Activated CD8-positive, alpha-beta T cell treated with anti-CD3 and anti-CD28 coated beads, Interleukin-2, amount 10 ng/mL, durations not matched to agents 7 days and 5 days (primary cell): Measurements from ENCODE around the gene ALX4. TPM values are rescaled to one million over a fixed set of nuclear protein-coding genes. Genes with fewer than 3 reads are reported as not detected.

Experiments used
- ATAC-seq: fragments of 150-1000 bp; cut with Tn5 transposase; one replicate; pipeline ENCODE4 v1.10.0; 2021; ENCODE audit warnings: moderate library complexity
- CTCF ChIA-PET: fragments of 350-600 bp; sonication (Branson Sonifier 250); formaldehyde crosslinking; loops from one replicate; lab custom pipeline; 2021; ENCODE audit warnings: antibody characterized with exemption; lab: Charles Lee
- POLR2A ChIA-PET: fragments of 350-600 bp; sonication (Branson Sonifier 250); formaldehyde crosslinking; loops from one replicate; lab custom pipeline; 2021; ENCODE audit warnings: antibody characterized with exemption; lab: Charles Lee
- DNase-seq: peaks from one replicate; pipeline ENCODE4 v3.0.0-alpha.2; 2020
- H3K27ac Mint-ChIP-seq: one replicate; pipeline ENCODE4 v1.8.0; 2021; ENCODE audit warnings: mild to moderate bottlenecking, mixed read lengths
- H3K27me3 Mint-ChIP-seq: one replicate; pipeline ENCODE4 v1.8.0; 2021; ENCODE audit warnings: low read depth, mixed read lengths
- H3K36me3 Mint-ChIP-seq: one replicate; pipeline ENCODE4 v1.8.0; 2021; ENCODE audit warnings: low read depth, mixed read lengths
- H3K4me1 Mint-ChIP-seq: one replicate; pipeline ENCODE4 v1.8.0; 2021; ENCODE audit warnings: low read depth, mixed read lengths
- H3K4me3 Mint-ChIP-seq: one replicate; pipeline ENCODE4 v1.8.0; 2021; ENCODE audit warnings: mild to moderate bottlenecking, mixed read lengths
- H3K9me3 Mint-ChIP-seq: one replicate; pipeline ENCODE4 v1.8.0; 2022; ENCODE audit warnings: mixed read lengths; ENCODE audit not compliant: insufficient read depth
- total RNA-seq, 2 experiments: library from RNA; stranded (reverse); gene quantifications; one replicate each; pipeline ENCODE4 v1.2.3, GENCODE V29; 2021

Gene ALX4
- total RNA-seq, 2 experiments from 2014 or later = not detected

DNA sequence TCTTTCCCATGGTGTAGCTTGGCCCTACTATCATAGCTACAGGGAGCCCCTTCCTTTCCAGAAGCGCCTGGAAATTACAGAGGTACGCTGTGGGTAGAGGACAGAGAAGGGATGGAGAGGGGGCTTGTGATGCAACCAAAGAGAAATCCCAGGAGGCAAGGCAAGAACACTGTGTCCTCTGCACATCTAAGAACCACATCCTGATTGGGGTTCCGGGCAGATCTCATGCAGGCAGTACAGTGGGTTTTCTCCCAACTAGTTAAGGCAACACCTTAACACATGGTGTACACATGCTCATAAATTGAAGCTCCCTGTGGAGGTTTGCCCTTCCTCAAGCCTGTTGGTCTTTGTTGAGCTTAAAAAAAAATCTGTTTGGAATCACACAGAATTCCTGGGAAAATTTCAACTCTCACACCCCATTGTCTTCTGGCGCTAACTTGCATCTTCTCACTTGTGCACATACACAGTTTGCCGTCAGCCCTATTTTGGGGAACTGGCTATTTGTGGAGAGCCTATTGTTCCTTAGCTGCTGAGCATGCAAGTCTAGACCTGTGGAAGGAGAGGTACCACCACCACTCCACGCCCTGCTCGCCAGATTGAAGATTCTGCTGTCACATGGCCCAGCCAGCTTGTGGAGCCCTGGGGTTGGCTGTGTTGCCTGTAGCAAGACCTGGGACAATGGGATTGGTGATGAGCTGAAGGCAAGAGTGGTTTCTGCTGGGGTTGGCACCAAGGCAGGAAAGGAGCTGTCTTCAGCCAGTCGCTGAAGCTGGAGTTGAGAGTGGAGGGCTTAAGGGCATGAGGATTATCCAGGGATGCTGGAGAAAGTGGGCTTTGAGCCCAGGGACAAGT is 52.4 kb downstream of the ALX4 start:
- H3K4me1 Mint-ChIP-seq = peaks cover 31% of the 10 kb centered on the region
- H3K27ac Mint-ChIP-seq = peak overlapping the region; percentile 67
- peaks cover 8% of the 10 kb centered on the region for H3K9me3 Mint-ChIP-seq
- ChIA-PET CTCF (interaction anchor here (0.8 to 1.2 kb wide), 3 partner anchors 28 to 163 kb away, joined by 3 to 4 read pairs (median 3); no protein-coding TSS in a partner anchor), POLR2A (interaction anchor here (1.0 kb wide), 1 partner anchor 9 kb away, joined by 3 read pairs; no protein-coding TSS in a partner anchor)
- ATAC-seq (no peak), DNase-seq (no peak)
- H3K36me3 Mint-ChIP-seq = peaks cover 4% of the 10 kb centered on the region
- H3K27me3 Mint-ChIP-seq = no peaks in the 10 kb centered on the region
- no peak overlapping the region for H3K4me3 Mint-ChIP-seq

DNA sequence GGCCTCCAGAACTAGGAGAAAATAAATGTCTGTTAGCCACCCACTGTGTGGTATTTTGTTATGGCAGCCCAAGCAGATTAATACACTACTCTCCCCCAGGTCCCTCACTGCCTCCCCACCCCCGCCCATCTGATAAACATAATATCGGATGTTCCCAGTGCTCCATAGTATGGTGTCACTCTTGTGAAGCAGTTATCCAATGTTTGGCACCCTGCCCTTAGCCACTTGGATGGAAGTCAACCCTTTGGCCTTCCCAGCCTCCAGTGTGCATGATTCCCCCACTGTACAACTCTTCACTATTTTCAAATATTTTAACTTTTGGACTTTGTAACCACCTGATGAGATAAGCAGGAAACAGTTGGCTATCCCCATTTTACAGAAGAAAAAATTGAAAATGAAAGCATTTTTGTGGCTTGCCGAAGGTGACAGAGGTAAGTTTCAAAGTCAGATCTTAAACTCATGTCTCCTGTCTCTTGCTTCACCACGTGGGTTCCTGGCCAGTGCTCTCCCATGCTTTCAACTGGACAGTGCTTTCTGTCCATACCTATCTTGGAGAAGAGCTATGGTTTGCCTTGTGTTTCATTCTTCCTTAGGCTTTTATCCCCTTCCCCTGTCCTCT is 53.2 kb downstream of the ALX4 start:
- H3K27ac Mint-ChIP-seq = peak overlapping the region; percentile 67
- peaks cover 9% of the 10 kb centered on the region for H3K36me3 Mint-ChIP-seq
- peaks cover 14% of the 10 kb centered on the region for H3K9me3 Mint-ChIP-seq
- no peak overlapping the region for H3K4me3 Mint-ChIP-seq
- H3K4me1 Mint-ChIP-seq = peaks cover 31% of the 10 kb centered on the region
- ATAC-seq = no peak
- ChIA-PET CTCF (interaction anchor here (0.8 kb wide), 1 partner anchor 163 kb away, joined by 3 read pairs; no protein-coding TSS in a partner anchor), POLR2A (no interaction called here)
- H3K27me3 Mint-ChIP-seq = no peaks in the 10 kb centered on the region
- DNase-seq = no peak

DNA sequence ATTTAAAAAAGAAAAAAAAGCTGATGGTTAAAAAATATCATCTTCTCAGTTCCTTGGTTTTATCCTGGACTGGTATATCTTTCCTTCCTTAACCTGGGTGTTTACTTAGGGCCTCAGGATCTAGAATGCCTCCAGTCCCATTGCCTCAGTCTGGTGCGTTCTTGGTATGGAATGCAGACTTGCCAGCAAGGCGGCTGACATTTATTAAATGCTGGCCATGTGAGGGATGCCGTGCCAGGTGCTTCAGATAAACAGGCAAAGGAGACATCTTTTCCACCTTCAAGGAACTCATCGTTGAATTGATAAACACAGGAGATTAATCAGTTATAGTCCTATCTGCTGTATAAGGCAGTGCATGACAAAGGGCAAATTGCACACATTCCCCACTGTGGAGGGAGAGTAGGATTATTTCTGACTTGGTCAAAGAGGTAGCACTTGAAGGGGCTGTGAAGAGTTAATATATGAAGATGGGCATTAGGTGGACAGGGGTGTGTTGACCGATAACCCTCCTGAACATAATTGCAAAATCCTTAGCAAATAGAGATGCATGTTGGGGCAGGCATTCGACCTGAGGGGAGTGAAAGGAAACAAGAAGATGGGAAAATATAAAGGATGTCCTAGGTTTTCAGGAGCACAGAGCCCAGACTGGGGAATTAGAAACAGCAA is 54.4 kb downstream of the ALX4 start:
- CTCF ChIA-PET = no interaction called here
- ATAC-seq = no peak
- Mint-ChIP-seq H3K36me3 (peaks cover 9% of the 10 kb centered on the region), H3K9me3 (peaks cover 14% of the 10 kb centered on the region), H3K4me3 (no peak overlapping the region), H3K27me3 (no peaks in the 10 kb centered on the region), H3K4me1 (peaks cover 31% of the 10 kb centered on the region), H3K27ac (no peak overlapping the region)
- POLR2A ChIA-PET = no interaction called here
- DNase-seq = no peak

DNA sequence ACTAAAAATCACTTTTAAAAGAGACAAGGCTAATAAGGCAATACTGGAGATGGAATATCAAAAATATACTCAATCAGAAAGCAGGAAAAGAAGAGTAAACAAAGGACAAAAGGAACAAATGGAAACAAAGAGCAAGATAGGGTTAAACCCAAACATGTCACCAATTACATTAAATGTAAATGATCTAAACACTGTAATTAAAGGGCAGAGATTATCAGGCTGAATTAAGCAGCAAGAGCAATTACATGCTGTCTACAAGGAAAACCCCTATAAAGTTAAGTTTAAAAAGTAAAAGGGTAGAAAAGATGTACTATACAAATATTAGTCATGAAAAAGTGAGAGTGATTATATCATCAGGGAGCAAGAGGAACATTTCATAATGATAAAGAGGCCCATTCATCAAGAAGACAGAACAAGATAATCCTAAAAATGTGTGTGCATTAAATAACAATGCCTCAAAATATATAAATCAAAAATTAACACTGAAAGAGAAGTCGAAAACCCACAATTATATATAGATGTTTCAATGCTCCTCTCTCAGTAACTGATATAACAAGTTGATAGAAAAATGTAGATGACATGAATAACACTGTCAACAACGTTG is 56.8 kb downstream of the ALX4 start:
- Mint-ChIP-seq H3K4me3 (no peak overlapping the region), H3K36me3 (peaks cover 9% of the 10 kb centered on the region), H3K4me1 (peaks cover 19% of the 10 kb centered on the region), H3K9me3 (peaks cover 14% of the 10 kb centered on the region), H3K27ac (no peak overlapping the region), H3K27me3 (no peaks in the 10 kb centered on the region)
- ATAC-seq = no peak
- POLR2A ChIA-PET = no interaction called here
- DNase-seq = no peak
- CTCF ChIA-PET = no interaction called here

DNA sequence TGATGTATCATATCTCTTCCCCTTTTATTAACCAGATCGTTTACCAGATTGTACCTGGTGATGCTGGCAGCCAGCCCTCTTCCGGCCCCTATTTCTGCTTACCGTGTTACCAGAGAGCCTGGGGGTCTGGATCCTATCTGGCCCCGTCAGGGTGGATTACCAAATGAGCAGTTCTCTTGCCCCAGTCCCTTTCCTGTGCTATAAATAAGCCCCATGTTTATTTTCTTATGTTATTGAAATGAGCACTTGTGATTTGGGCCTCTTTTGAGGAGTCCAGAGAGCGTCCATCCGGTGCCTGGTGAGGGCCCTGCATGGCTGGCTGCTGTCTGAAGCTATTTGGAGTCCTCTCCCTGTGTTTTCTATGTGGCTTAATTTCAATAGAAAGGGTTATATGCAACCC is 59.5 kb downstream of the ALX4 start:
- Mint-ChIP-seq H3K4me3 (no peak overlapping the region), H3K4me1 (no peaks in the 10 kb centered on the region), H3K27me3 (no peaks in the 10 kb centered on the region), H3K27ac (no peak overlapping the region), H3K36me3 (peaks cover 9% of the 10 kb centered on the region), H3K9me3 (peaks cover 14% of the 10 kb centered on the region)
- ChIA-PET POLR2A (no interaction called here), CTCF (no interaction called here)
- no peak for ATAC-seq
- no peak for DNase-seq

DNA sequence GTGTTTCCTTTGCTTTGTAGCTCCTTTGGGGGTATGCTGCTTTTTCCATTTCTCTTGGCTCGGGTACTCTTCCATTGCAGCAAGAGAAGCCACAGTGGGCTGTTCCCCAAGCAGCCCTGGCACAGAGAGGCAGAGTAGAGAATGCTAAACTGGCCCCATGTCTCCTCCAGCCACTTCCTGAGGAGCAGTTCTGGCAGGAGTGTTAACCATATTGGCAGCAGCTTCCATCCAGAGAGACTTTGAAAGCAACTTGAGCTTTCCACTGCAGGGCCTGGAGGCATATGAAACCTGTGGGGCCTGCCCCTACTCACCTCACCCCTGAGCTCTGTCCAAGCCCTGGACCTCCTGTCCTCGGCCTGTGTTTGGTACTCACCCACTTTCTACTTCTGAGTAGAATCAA is 61.8 kb downstream of the ALX4 start:
- DNase-seq (no peak), ATAC-seq (no peak)
- peaks cover 19% of the 10 kb centered on the region for H3K36me3 Mint-ChIP-seq
- ChIA-PET CTCF (no interaction called here), POLR2A (no interaction called here)
- no peak overlapping the region for H3K27ac Mint-ChIP-seq
- no peak overlapping the region for H3K4me3 Mint-ChIP-seq
- H3K9me3 Mint-ChIP-seq = peaks cover 11% of the 10 kb centered on the region
- H3K27me3 Mint-ChIP-seq = no peaks in the 10 kb centered on the region
- no peaks in the 10 kb centered on the region for H3K4me1 Mint-ChIP-seq

DNA sequence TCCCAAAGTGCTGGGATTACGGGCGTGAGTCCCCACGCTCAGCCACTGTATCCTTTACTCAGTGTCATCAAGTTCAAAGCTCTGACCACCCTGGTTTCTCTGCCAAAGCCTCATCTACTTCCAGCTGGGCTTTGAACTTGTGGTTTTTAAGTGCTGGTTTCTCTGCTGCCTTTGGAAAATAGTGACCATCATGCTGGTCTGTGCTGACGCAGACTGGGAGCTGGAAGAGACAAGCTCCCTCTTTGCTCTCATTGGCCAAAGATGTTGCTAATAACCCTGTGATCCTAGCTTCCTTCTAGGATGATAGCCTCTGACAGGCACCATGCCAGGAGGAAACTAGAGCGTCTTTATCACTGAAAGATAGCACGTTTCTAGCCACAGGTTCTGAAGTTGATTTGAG is 62.4 kb downstream of the ALX4 start:
- peaks cover 18% of the 10 kb centered on the region for H3K36me3 Mint-ChIP-seq
- peaks cover 5% of the 10 kb centered on the region for H3K9me3 Mint-ChIP-seq
- H3K27ac Mint-ChIP-seq = no peak overlapping the region
- ChIA-PET POLR2A (no interaction called here), CTCF (no interaction called here)
- DNase-seq (no peak), ATAC-seq (no peak)
- no peaks in the 10 kb centered on the region for H3K27me3 Mint-ChIP-seq
- H3K4me3 Mint-ChIP-seq = no peak overlapping the region
- no peaks in the 10 kb centered on the region for H3K4me1 Mint-ChIP-seq

DNA sequence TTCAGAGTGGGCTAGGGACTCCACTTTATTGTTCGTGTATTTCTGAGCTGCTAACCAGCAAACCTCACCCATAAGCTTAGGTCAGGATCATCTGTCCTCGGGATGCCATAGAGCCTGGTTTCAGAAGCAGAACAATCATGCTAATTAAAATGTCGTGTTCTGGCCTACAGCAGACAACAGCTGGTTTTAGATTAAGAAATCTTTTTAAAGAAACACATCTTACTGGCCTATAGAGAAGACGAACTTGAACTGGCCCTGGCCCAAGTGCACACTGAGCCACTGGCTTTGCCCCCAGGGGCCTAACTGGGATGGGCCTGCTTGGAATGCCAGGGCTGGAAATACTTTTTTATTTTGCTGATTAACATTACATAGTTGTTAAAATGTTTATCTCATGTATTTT is 63.2 kb downstream of the ALX4 start:
- no peak overlapping the region for H3K4me3 Mint-ChIP-seq
- H3K27ac Mint-ChIP-seq = no peak overlapping the region
- POLR2A ChIA-PET = no interaction called here
- H3K9me3 Mint-ChIP-seq = no peaks in the 10 kb centered on the region
- no peaks in the 10 kb centered on the region for H3K27me3 Mint-ChIP-seq
- H3K36me3 Mint-ChIP-seq = peaks cover 13% of the 10 kb centered on the region
- ATAC-seq (no peak), DNase-seq (no peak)
- H3K4me1 Mint-ChIP-seq = no peaks in the 10 kb centered on the region
- CTCF ChIA-PET = no interaction called here

DNA sequence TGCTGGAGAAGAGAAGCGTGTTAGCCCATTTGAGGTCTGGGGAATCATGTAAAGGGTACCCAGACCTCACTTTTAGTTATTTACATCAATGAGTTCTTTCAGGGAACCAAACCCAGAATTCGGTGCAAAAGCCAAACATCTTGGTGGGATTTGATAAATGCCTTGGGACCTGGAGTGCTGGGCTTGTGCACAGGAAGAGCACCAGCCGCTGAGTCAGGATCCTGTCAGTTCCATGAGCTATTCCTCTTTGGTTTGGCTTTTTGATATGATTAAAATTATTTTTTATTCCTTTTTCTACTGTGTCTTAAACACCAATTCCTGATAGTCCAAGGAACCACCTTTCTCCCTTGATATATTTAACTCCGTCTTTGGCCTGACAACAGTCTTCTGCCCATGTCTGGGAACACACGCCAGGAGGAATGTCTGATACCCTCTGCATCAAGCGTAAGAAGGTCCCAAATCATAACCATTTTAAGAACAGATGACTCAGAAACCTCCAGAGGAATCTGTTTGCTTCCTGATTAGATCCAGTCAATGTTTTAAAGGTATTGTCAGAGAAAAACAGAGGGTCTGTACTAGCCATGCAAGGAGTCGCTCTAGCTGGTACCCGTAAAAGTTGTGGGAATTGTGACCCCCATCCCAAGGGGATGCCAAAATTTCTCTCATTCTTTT is 65.2 kb downstream of the ALX4 start:
- no peak overlapping the region for H3K27ac Mint-ChIP-seq
- no peak overlapping the region for H3K4me3 Mint-ChIP-seq
- ChIA-PET POLR2A (interaction anchor here (0.6 kb wide), 1 partner anchor 122 kb away, joined by 3 read pairs; no protein-coding TSS in a partner anchor), CTCF (no interaction called here)
- no peaks in the 10 kb centered on the region for H3K4me1 Mint-ChIP-seq
- H3K9me3 Mint-ChIP-seq = no peaks in the 10 kb centered on the region
- DNase-seq (no peak), ATAC-seq (no peak)
- H3K27me3 Mint-ChIP-seq = no peaks in the 10 kb centered on the region
- H3K36me3 Mint-ChIP-seq = peaks cover 13% of the 10 kb centered on the region

DNA sequence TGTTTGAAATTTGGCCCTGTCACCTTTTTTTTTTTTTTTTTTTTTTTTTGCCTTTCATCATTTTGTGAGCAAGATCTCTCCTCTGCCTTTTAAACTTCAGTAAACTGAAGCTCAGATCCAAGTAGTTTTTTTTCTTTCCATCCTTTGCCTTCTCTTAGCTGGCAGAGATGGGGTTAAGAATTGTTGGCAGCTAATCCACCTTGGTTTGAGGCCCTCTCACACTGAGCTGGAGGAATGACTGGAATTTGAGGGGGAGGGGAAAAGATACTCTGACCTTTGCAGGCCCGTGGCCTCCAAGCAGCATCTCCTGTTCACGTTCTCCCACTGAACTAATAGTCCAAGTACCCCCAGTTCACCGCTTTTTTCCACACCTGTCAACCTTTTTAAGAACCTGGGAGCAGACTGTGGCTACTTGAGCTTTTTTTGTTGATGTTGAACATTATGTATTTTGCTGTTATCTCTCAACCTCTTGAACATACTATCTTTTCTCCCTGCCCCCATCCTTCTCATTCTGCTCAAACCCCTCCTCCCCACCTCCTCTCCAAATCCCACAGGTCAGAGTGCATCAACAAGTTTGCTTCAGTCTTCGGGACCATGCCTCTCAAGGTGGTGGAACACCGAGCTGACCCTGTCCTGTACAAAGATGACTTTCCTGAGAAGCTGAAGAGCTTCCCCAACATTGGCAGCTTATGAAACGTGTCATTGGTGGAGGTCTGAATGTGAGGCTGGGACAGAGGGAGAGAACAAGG is 66.2 kb downstream of the ALX4 start:
- ATAC-seq = no peak
- Mint-ChIP-seq H3K27ac (no peak overlapping the region), H3K9me3 (no peaks in the 10 kb centered on the region)

DNA sequence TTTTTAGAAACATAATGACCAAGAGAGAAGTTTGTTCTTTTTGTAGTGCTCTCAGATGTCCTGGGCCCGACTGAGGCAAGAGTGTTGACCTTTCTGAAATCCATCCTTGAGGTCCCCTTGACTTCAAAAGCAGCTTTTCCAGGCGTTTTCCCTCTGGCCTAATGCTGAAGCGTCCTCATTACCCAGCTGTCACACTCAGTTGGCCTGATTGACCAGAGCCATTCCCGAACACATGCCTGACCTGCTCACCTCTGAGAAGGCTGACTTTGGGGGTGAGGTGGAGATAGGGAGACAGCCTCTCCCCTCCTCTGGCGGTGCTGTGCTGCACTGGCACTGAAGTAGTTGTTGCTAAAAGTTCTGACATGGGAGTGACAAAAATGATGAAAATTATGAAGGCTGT is 66.9 kb downstream of the ALX4 start:
- H3K4me3 Mint-ChIP-seq = no peak overlapping the region
- H3K36me3 Mint-ChIP-seq = peaks cover 13% of the 10 kb centered on the region
- DNase-seq = no peak
- no peaks in the 10 kb centered on the region for H3K4me1 Mint-ChIP-seq
- ChIA-PET CTCF (no interaction called here), POLR2A (no interaction called here)
- no peak for ATAC-seq
- no peak overlapping the region for H3K27ac Mint-ChIP-seq
- H3K27me3 Mint-ChIP-seq = no peaks in the 10 kb centered on the region
- no peaks in the 10 kb centered on the region for H3K9me3 Mint-ChIP-seq

More for the DNA sequence above, 66.2 kb downstream of the ALX4 start:
- H3K36me3 Mint-ChIP-seq = peaks cover 13% of the 10 kb centered on the region
- ChIA-PET CTCF (no interaction called here), POLR2A (interaction anchor here (0.6 kb wide), 1 partner anchor 121 kb away, joined by 3 read pairs; no protein-coding TSS in a partner anchor)
- no peaks in the 10 kb centered on the region for H3K4me1 Mint-ChIP-seq
- no peak for DNase-seq
- H3K27me3 Mint-ChIP-seq = no peaks in the 10 kb centered on the region
- no peak overlapping the region for H3K4me3 Mint-ChIP-seq
